22Rv1 (cell line): ENCODE data around the gene HBEGF.

ENCODE experiments used
- CTCF ChIP-seq: fragments of 450-650 bp; IDR thresholded peaks from 2 replicates; pipeline ENCODE4 v1.5.1; 2017; ENCODE audit warnings: mild to moderate bottlenecking
- ZFX ChIP-seq: fragments of 450-650 bp; IDR thresholded peaks from 2 replicates; pipeline ENCODE4 v1.6.1; 2017; ENCODE audit warnings: antibody characterized with exemption, borderline replicate concordance

GRCh38 chr5:140284013-140284412 is 62.4 kb downstream of the HBEGF start:
- no peak for TF ChIP-seq ZFX
- no peak for TF ChIP-seq CTCF
